Inflammatory macrophage treated with lipopolysaccharide for 4 hours (primary cell): Measurements from ENCODE around the gene ERGIC1.
A peak's percentile ranks its signal among the peaks of the same experiment; 100 is the strongest.

Experiments
- DNase-seq: peaks from one replicate; pipeline ENCODE4 v3.0.0-alpha.2; 2020

Gene ERGIC1

DNA sequence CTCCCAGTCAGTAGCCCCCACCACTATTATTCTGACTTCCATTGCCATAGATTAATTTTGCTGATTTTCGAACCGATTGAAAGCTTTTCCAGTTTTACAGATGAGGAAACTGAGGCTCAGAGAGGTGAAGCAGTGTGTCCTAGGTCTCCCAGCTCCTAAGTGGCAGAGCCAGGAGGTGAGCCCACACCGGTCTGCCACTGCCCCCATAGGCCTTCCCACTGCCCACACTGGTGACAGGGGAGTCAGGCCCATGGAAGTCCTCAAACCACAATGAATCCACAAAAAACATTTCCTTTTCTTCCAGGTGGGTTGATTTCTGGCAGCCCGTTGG, 70.2 kb downstream of the ERGIC1 start:
- DNase-seq: no peak

DNA sequence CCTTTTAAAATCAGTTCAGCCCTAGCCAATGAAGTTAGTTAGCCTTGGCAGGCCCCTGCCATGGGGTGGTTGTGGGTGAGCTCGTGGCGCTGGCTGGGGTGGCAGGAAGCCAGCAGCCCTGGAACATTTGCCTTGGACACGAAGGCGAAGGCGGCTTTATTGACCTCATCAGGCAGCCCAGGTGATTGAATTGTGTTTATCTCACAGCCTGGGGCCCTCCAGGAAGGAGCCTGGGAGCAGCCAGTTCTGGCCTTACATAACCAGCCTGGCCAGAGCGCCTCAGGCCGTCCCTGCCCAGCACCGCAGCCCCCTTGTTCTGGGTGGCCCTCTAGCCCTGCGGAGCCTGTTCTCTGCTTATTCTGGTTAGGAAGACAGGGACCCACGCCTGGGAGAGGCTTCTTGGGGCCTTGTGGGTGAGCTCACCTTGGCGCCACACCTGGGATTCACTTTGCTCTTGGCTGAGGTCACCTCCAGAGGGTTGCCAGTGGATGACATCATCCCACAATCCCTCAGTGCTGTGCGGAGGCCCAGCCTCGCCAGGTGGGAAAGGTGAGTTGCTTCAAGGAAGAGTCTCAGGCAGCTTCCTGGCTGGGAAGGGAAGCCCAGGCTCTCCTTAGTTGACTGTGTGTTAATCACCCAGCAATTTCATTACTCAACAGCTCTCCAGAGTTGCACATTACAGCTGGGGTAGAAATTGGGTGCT, 70.7 kb downstream of the ERGIC1 start:
- DNase-seq: no peak

DNA sequence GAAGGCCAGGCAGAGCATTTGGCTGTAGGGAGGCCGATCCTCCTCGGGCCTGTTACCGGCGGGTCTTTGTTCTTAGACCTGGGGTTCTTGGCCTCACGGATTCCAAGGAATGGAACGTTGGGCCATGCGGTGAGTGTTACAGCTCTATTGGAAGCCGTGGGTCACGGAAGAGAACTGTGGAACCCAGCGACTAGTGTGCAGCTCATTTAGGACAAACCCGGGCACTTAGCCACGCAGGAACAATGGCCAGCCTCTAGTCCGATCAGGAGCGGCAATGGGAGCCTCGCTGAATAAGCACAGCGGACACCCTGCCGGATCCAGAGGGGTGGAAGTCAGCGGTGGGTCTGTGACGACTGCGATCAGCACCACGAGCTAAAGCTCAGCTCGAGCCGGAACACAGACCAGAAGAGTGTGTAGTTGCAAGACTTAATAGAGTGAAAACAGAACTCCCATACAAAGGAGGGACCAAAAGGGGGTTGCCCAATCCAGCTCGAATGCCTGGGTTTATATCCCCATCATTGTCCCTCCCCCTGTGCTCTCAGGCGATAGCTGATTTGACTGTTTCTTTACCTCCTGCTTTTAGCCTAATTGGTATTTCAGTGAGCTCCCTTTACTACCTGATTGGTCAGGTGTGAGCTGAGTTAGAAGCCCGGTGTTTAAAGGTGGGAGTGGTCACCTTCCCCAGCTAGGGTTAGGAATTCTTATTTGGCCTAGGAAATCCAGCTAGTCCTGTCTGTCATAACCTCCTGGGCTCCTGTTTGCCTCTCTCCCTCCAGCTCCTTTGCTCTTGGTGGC, 71.5 kb downstream of the ERGIC1 start:
- no peak for DNase-seq

DNA sequence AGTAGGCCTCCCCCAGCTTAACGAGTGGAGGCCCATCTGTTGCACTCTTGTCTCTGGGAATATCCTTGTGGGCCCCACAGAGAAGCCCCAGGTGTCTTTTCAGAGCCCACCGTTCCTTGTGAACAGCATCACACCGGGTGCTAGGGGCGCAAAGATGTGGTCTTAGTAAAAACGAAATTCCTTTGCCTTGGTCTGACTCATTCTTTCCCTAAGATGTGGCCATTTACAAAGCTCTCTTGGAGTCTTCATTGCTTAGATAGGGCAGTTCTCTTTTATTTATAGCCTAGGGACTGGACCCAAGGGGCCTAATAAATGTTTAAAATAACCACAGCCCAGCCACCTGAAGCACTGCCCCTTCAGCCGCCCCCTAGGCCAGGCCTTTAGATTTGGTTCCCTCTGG, 72.4 kb downstream of the ERGIC1 start:
- no peak for DNase-seq

DNA sequence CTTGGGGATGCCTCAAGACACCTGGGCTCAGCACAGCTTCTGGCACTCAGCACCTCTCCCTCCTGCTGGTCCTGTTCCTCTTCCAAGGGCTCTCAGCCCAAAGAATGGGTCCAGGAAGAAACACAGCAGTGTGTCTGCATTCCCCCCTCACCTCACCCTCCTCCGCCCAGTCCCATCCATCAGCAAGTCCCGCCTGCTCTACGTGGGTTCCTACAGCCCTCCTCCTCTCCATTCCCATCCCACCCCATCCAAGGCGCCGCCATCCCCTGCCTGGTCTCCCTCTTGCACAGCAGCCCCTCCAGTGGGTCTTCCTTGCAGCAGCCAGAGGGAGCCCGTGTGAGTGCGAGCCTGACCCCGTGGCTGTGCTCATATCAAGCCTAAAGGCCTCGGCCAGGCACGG, 72.8 kb downstream of the ERGIC1 start:
- no peak for DNase-seq

- DNase-seq: no peak
Observed at GRCh38 chr5:172907657-172908056, 73.6 kb downstream of the ERGIC1 start.

DNA sequence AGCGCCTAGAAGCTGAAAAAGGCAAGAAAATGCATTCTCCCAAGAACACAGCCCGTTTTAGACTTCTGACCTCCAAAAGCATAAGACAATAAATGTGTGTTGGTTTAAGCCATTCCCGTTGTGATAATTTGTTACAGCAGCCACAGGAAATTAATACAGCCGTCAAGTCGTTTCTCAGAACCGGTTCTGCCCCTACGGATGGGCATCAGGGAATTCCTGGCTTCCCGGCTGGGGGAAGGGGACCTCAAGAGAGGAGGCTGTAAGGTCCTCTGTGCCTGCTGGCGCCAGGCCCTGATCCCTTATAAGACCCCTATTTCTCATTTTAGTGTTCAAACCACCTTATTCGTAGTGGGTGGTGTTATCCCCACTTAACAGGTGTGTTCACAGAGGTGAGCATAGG, 74.6 kb downstream of the ERGIC1 start:
- no peak for DNase-seq

- DNase-seq: no peak
Observed at GRCh38 chr5:172909931-172910502, 76.0 kb downstream of the ERGIC1 start.

GRCh38 chr5:172910828-172911627, 77.0 kb downstream of the ERGIC1 start:
- peak; percentile 84 for DNase-seq

GRCh38 chr5:172911628-172911880, 77.5 kb downstream of the ERGIC1 start:
- no peak for DNase-seq

DNA sequence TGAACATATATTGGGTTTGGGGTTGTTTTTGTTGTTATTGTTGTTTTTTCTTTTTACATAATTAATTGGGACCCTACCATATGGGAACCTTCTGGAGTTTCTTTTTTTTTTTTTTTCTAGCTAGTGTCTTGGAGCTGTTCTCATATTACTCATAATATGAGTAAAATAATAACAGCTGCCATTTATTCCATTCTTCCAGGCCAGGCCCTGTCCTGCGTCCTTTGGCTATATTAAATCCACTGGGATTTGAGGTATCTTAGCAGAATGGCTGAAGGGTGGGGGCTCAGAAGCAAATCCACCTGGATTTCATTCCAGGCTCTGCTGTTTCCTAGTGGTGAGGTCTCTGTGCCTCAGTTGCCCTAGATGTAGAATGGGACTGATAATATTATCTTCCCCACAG, 77.9 kb downstream of the ERGIC1 start:
- no peak for DNase-seq

- no peak for DNase-seq
Observed at GRCh38 chr5:172913117-172913850, 79.2 kb downstream of the ERGIC1 start.

GRCh38 chr5:172915514-172915913, 81.5 kb downstream of the ERGIC1 start:
- no peak for DNase-seq

- no peak for DNase-seq
Observed at GRCh38 chr5:172918421-172919371, 84.6 kb downstream of the ERGIC1 start.

GRCh38 chr5:172919525-172920446, 85.7 kb downstream of the ERGIC1 start:
- DNase-seq: no peak

GRCh38 chr5:172920447-172920849, 86.4 kb downstream of the ERGIC1 start:
- DNase-seq: no peak

- DNase-seq: no peak
Observed at GRCh38 chr5:172920995-172921394, 86.9 kb downstream of the ERGIC1 start.

- no peak for DNase-seq
Observed at GRCh38 chr5:172921906-172922305, 87.9 kb downstream of the ERGIC1 start.

DNA sequence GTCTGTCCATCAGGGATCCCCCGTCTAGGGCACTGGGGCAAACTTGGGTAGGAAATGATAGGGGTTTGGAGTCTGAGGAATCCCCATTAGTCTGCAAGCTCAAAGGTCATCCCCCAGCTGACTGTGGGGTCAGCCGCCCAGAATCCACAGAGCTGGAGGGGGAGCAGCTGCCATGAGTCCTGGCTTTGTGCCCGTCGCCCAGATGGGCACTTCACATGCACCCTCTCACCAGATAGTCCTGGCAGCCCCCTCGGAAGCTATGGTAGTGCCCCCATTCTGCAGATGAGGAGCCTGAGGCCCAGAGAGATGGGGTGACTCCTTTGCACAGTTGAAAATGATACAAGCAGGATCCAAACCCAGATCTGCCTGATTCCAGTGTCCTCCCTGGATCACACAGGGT, 89.5 kb downstream of the ERGIC1 start:
- DNase-seq: no peak

- DNase-seq: no peak
Observed at GRCh38 chr5:172925336-172925948, 91.4 kb downstream of the ERGIC1 start.
